ENCODE measurements around the gene SUSD1.

- TF ChIP-seq ELF1 (IDR thresholded peaks at IDR 0.05; ENCODE audit: borderline replicate concordance, low read depth) (no peak), SP1 (IDR thresholded peaks at IDR 0.05; ENCODE audit: low read depth) (no peak), EZH2 (IDR thresholded peaks at IDR 0.05) (no peak), ZFX (IDR thresholded peaks at IDR 0.05) (no peak), CTCF (IDR thresholded peaks at IDR 0.05 in 2 of 3, conservative IDR thresholded peaks at IDR 0.05 in 1 of 3; ENCODE audit: borderline replicate concordance in 1 of 3, insufficient read depth in 1 of 3, low read depth in 2 of 3, low read length in 2 of 3) (no peak), POLR2A (IDR thresholded peaks at IDR 0.05; ENCODE audit: borderline replicate concordance, extremely low read depth, insufficient read depth, insufficient read length) (no peak), POLR2AphosphoS5 (IDR thresholded peaks at IDR 0.05; ENCODE audit: low read depth, low read length) (no peak), MAX (IDR thresholded peaks at IDR 0.05) (no peak), CEBPB (IDR thresholded peaks at IDR 0.05; ENCODE audit: low read depth) (no peak), FOSL1 (IDR thresholded peaks at IDR 0.05; ENCODE audit: low read depth) (no peak)
- TF ChIP-seq, protein P1, sequence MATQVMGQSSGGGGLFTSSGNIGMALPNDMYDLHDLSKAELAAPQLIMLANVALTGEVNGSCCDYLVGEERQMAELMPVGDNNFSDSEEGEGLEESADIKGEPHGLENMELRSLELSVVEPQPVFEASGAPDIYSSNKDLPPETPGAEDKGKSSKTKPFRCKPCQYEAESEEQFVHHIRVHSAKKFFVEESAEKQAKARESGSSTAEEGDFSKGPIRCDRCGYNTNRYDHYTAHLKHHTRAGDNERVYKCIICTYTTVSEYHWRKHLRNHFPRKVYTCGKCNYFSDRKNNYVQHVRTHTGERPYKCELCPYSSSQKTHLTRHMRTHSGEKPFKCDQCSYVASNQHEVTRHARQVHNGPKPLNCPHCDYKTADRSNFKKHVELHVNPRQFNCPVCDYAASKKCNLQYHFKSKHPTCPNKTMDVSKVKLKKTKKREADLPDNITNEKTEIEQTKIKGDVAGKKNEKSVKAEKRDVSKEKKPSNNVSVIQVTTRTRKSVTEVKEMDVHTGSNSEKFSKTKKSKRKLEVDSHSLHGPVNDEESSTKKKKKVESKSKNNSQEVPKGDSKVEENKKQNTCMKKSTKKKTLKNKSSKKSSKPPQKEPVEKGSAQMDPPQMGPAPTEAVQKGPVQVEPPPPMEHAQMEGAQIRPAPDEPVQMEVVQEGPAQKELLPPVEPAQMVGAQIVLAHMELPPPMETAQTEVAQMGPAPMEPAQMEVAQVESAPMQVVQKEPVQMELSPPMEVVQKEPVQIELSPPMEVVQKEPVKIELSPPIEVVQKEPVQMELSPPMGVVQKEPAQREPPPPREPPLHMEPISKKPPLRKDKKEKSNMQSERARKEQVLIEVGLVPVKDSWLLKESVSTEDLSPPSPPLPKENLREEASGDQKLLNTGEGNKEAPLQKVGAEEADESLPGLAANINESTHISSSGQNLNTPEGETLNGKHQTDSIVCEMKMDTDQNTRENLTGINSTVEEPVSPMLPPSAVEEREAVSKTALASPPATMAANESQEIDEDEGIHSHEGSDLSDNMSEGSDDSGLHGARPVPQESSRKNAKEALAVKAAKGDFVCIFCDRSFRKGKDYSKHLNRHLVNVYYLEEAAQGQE (IDR thresholded peaks at IDR 0.05; ENCODE audit: low read depth) = no peak
These were observed 1.4 kb upstream of the SUSD1 start for GRCh38 chr9:112176524-112176923.

Data from HCT116 (cell line).